Measurements from ENCODE around the gene PREP.
A peak's percentile ranks its signal among the peaks of the same experiment; 100 is the strongest.

Gene PREP

GRCh38 chr6:105304366-105304765, 98.5 kb downstream of the PREP start:
- no peak overlapping the region for H3K4me3 ChIP-seq (ENCODE audit: low read length)
- no peak overlapping the region for H2AK5ac ChIP-seq (ENCODE audit: low read length)
- no peak overlapping the region for H2BK120ac ChIP-seq (ENCODE audit: low read depth, low read length)
- no peak overlapping the region for H3K4me2 ChIP-seq (ENCODE audit: low read length)
- H3K79me1 ChIP-seq (ENCODE audit: low read length), result no peaks in the 10 kb centered on the region
- H3K56ac ChIP-seq (ENCODE audit: low read length), result no peak overlapping the region
- no CpG with 5 or more reads among the region's 3 CpGs for WGBS (ENCODE audit: extremely low coverage, insufficient coverage, low lambda C conversion rate)
- no peak overlapping the region for H3K18ac ChIP-seq (ENCODE audit: low read length)
- no peak overlapping the region for H4K5ac ChIP-seq (ENCODE audit: low read length)
- no peaks in the 10 kb centered on the region for H3K27me3 ChIP-seq (ENCODE audit: insufficient read depth, low read length, poor library complexity)
- DNase-seq, result no peak
- H3K23ac ChIP-seq (ENCODE audit: low read length), result no peak overlapping the region
- H2BK5ac ChIP-seq (ENCODE audit: low read length), result no peak overlapping the region
- no peaks in the 10 kb centered on the region for H3K4me1 ChIP-seq (ENCODE audit: control insufficient read depth, low read depth, low read length)
- H3K79me2 ChIP-seq (ENCODE audit: control insufficient read depth, insufficient read depth, low read length), result no peaks in the 10 kb centered on the region
- no peak overlapping the region for H4K8ac ChIP-seq (ENCODE audit: low read depth, low read length)
- H3K9ac ChIP-seq (ENCODE audit: low read length), result no peak overlapping the region
- no peak overlapping the region for H2BK15ac ChIP-seq (replicated peaks; ENCODE audit: low read depth)
- no peaks in the 10 kb centered on the region for H3K36me3 ChIP-seq (ENCODE audit: control insufficient read depth, insufficient read depth, low read length)
- H3K4ac ChIP-seq (ENCODE audit: low read depth, low read length), result no peak overlapping the region
- no peak overlapping the region for H3K27ac ChIP-seq (ENCODE audit: low read depth, low read length)

GRCh38 chr6:105302617-105303128, 100.2 kb downstream of the PREP start:
- no peak overlapping the region for H3K27ac ChIP-seq (ENCODE audit: low read depth, low read length)
- no CpG with 5 or more reads among the region's 16 CpGs for WGBS (ENCODE audit: extremely low coverage, insufficient coverage, low lambda C conversion rate)
- H3K18ac ChIP-seq (ENCODE audit: low read length), result no peak overlapping the region
- no peak overlapping the region for H2BK15ac ChIP-seq (replicated peaks; ENCODE audit: low read depth)
- no peak overlapping the region for H2BK5ac ChIP-seq (ENCODE audit: low read length)
- H4K8ac ChIP-seq (ENCODE audit: low read depth, low read length), result no peak overlapping the region
- H3K27me3 ChIP-seq (ENCODE audit: insufficient read depth, low read length, poor library complexity), result no peaks in the 10 kb centered on the region
- peak; percentile 3 for DNase-seq
- no peak overlapping the region for H3K4me2 ChIP-seq (ENCODE audit: low read length)
- H2BK120ac ChIP-seq (ENCODE audit: low read depth, low read length), result no peak overlapping the region
- H3K4me1 ChIP-seq (ENCODE audit: control insufficient read depth, low read depth, low read length), result no peaks in the 10 kb centered on the region
- no peak overlapping the region for H3K56ac ChIP-seq (ENCODE audit: low read length)
- H4K5ac ChIP-seq (ENCODE audit: low read length), result no peak overlapping the region
- no peak overlapping the region for H2AK5ac ChIP-seq (ENCODE audit: low read length)
- no peak overlapping the region for H3K23ac ChIP-seq (ENCODE audit: low read length)
- no peaks in the 10 kb centered on the region for H3K79me2 ChIP-seq (ENCODE audit: control insufficient read depth, insufficient read depth, low read length)
- H3K4me3 ChIP-seq (ENCODE audit: low read length), result no peak overlapping the region
- H3K9ac ChIP-seq (ENCODE audit: low read length), result no peak overlapping the region
- H3K4ac ChIP-seq (ENCODE audit: low read depth, low read length), result no peak overlapping the region
- H3K36me3 ChIP-seq (ENCODE audit: control insufficient read depth, insufficient read depth, low read length), result no peaks in the 10 kb centered on the region
- H3K79me1 ChIP-seq (ENCODE audit: low read length), result no peaks in the 10 kb centered on the region

DNA sequence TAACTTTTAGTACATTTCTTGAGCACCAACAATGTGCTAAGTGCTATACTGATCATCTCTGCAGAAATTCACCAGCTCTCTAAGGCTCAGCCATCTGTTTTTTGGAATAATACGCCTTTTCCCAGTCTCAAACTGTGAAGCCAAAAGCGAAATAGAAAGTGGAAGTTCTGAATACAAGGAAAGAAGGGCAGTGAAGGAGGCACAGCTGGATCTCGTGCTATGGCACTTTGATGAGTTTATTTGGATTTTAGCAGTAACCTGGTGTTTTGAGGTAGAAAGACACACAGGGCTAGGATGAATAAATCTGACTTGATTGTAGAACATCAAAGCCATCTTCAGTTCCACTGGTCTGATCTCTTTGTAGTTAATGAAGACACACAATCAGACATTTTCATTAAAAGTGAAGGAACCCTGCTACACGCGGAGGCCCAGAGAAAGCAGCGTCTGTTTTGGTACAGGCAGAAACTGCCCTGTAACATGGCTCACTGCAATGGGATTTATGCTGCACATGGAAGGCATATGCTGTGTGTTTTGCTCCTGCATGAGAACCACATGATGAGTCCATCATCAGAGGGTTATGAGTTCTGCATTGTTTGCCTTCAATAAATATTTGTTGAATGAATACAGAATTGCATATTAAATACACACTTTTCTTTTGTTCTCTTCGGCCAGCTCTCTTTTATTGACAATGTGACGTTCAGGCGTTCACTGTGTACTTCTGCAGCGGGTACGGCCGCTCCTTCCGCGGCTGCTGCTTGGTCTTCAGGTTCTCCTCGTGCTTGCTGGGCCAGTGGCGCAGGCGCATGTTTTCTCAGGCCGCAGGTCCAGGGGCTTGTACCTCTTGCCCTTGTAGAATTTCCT, 100.9 kb downstream of the PREP start:
- H3K18ac ChIP-seq (ENCODE audit: low read length), result no peak overlapping the region
- no peak overlapping the region for H4K5ac ChIP-seq (ENCODE audit: low read length)
- no peak overlapping the region for H3K9ac ChIP-seq (ENCODE audit: low read length)
- H2BK5ac ChIP-seq (ENCODE audit: low read length), result no peak overlapping the region
- H3K79me1 ChIP-seq (ENCODE audit: low read length), result no peaks in the 10 kb centered on the region
- no peak overlapping the region for H4K8ac ChIP-seq (ENCODE audit: low read depth, low read length)
- no peak overlapping the region for H2AK5ac ChIP-seq (ENCODE audit: low read length)
- no peak overlapping the region for H3K56ac ChIP-seq (ENCODE audit: low read length)
- no peak overlapping the region for H3K4me2 ChIP-seq (ENCODE audit: low read length)
- no CpG with 5 or more reads among the region's 18 CpGs for WGBS (ENCODE audit: extremely low coverage, insufficient coverage, low lambda C conversion rate)
- H3K4me1 ChIP-seq (ENCODE audit: control insufficient read depth, low read depth, low read length), result no peaks in the 10 kb centered on the region
- no peaks in the 10 kb centered on the region for H3K79me2 ChIP-seq (ENCODE audit: control insufficient read depth, insufficient read depth, low read length)
- no peak overlapping the region for H3K4me3 ChIP-seq (ENCODE audit: low read length)
- no peak overlapping the region for H3K27ac ChIP-seq (ENCODE audit: low read depth, low read length)
- no peak overlapping the region for H2BK15ac ChIP-seq (replicated peaks; ENCODE audit: low read depth)
- H2BK120ac ChIP-seq (ENCODE audit: low read depth, low read length), result no peak overlapping the region
- H3K4ac ChIP-seq (ENCODE audit: low read depth, low read length), result no peak overlapping the region
- no peaks in the 10 kb centered on the region for H3K27me3 ChIP-seq (ENCODE audit: insufficient read depth, low read length, poor library complexity)
- H3K36me3 ChIP-seq (ENCODE audit: control insufficient read depth, insufficient read depth, low read length), result no peaks in the 10 kb centered on the region
- no peak overlapping the region for H3K23ac ChIP-seq (ENCODE audit: low read length)
- DNase-seq, result no peak

DNA sequence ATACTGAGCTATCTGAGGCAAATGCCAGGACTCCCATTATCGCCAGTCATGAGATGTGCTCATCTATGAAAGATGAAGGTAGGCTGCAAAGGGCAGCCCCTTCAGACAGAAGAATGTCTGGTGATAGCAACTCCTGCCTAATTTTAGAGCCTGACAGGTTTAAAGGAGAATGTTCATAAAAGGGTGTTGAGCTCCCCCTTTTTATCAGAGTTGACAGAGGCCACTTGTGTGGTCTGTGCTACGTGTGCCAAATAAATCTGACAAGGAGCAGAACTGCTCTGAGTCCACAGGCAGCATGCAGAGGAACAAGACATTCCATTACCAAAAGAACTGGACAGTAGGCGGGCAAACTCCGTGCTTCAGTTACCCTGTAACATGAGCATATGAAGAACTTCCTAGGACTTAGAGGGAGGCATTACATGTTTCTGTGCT, 101.8 kb downstream of the PREP start:
- Histone ChIP-seq H3K79me1 (ENCODE audit: low read length) (no peaks in the 10 kb centered on the region), H2AK5ac (ENCODE audit: low read length) (no peak overlapping the region), H3K79me2 (ENCODE audit: control insufficient read depth, insufficient read depth, low read length) (no peaks in the 10 kb centered on the region), H3K4ac (ENCODE audit: low read depth, low read length) (no peak overlapping the region), H2BK120ac (ENCODE audit: low read depth, low read length) (no peak overlapping the region), H3K18ac (ENCODE audit: low read length) (no peak overlapping the region), H3K56ac (ENCODE audit: low read length) (no peak overlapping the region), H3K9ac (ENCODE audit: low read length) (no peak overlapping the region), H3K4me3 (ENCODE audit: low read length) (no peak overlapping the region), H3K4me1 (ENCODE audit: control insufficient read depth, low read depth, low read length) (no peaks in the 10 kb centered on the region), H2BK15ac (replicated peaks; ENCODE audit: low read depth) (no peak overlapping the region), H3K36me3 (ENCODE audit: control insufficient read depth, insufficient read depth, low read length) (no peaks in the 10 kb centered on the region), H4K8ac (ENCODE audit: low read depth, low read length) (no peak overlapping the region), H3K4me2 (ENCODE audit: low read length) (no peak overlapping the region), H3K27ac (ENCODE audit: low read depth, low read length) (no peak overlapping the region), H3K23ac (ENCODE audit: low read length) (no peak overlapping the region), H4K5ac (ENCODE audit: low read length) (no peak overlapping the region), H2BK5ac (ENCODE audit: low read length) (no peak overlapping the region), H3K27me3 (ENCODE audit: insufficient read depth, low read length, poor library complexity) (no peaks in the 10 kb centered on the region)
- no peak for DNase-seq
- no CpG with 5 or more reads among the region's 4 CpGs for WGBS (ENCODE audit: extremely low coverage, insufficient coverage, low lambda C conversion rate)

GRCh38 chr6:105300090-105300489, 102.8 kb downstream of the PREP start:
- H3K36me3 ChIP-seq (ENCODE audit: control insufficient read depth, insufficient read depth, low read length), result no peaks in the 10 kb centered on the region
- H3K79me2 ChIP-seq (ENCODE audit: control insufficient read depth, insufficient read depth, low read length), result no peaks in the 10 kb centered on the region
- no peak overlapping the region for H2BK15ac ChIP-seq (replicated peaks; ENCODE audit: low read depth)
- H3K4me1 ChIP-seq (ENCODE audit: control insufficient read depth, low read depth, low read length), result no peaks in the 10 kb centered on the region
- no peaks in the 10 kb centered on the region for H3K27me3 ChIP-seq (ENCODE audit: insufficient read depth, low read length, poor library complexity)
- H4K8ac ChIP-seq (ENCODE audit: low read depth, low read length), result no peak overlapping the region
- no peak overlapping the region for H3K56ac ChIP-seq (ENCODE audit: low read length)
- no peak overlapping the region for H3K4ac ChIP-seq (ENCODE audit: low read depth, low read length)
- WGBS (ENCODE audit: extremely low coverage, insufficient coverage, low lambda C conversion rate), result no CpG with 5 or more reads among the region's 5 CpGs
- no peak overlapping the region for H3K18ac ChIP-seq (ENCODE audit: low read length)
- H3K23ac ChIP-seq (ENCODE audit: low read length), result no peak overlapping the region
- H3K4me2 ChIP-seq (ENCODE audit: low read length), result no peak overlapping the region
- H3K4me3 ChIP-seq (ENCODE audit: low read length), result no peak overlapping the region
- H2BK5ac ChIP-seq (ENCODE audit: low read length), result no peak overlapping the region
- no peak overlapping the region for H4K5ac ChIP-seq (ENCODE audit: low read length)
- no peak overlapping the region for H3K27ac ChIP-seq (ENCODE audit: low read depth, low read length)
- no peaks in the 10 kb centered on the region for H3K79me1 ChIP-seq (ENCODE audit: low read length)
- H2BK120ac ChIP-seq (ENCODE audit: low read depth, low read length), result no peak overlapping the region
- DNase-seq, result no peak
- no peak overlapping the region for H2AK5ac ChIP-seq (ENCODE audit: low read length)
- no peak overlapping the region for H3K9ac ChIP-seq (ENCODE audit: low read length)

Measured in mesendoderm (in vitro differentiated cells).